WTC11 (cell line): Measurements from ENCODE around the gene ADAMTS9. TPM values are rescaled to one million over a fixed set of nuclear protein-coding genes. Genes with fewer than 3 reads are reported as not detected.

ENCODE experiments used
- ATAC-seq: fragments of 200-7000 bp; cut with Tn5 transposase; 2 replicates; pipeline ENCODE4 v1.10.0; 2021; ENCODE audit warnings: mild to moderate bottlenecking, moderate library complexity
- CTCF ChIA-PET: fragments of 300-600 bp; sonication (Branson Sonifier 250); formaldehyde crosslinking; loops from one replicate; lab custom pipeline; 2021; ENCODE audit warnings: antibody characterized with exemption; lab: Charles Lee
- POLR2A ChIA-PET: fragments of 350-600 bp; sonication (Branson Sonifier 250); formaldehyde crosslinking; loops from one replicate; lab custom pipeline; 2021; ENCODE audit warnings: antibody characterized with exemption; lab: Charles Lee
- DNase-seq: peaks from one replicate; pipeline ENCODE4 v3.0.0; 2021; ENCODE audit warnings: low spot score
- H3K27ac Mint-ChIP-seq: 2 replicates; pipeline ENCODE4 v1.8.0; 2021; ENCODE audit warnings: mixed read lengths
- H3K27me3 Mint-ChIP-seq: 2 replicates; pipeline ENCODE4 v1.8.0; 2021; ENCODE audit warnings: low read depth, mild to moderate bottlenecking, moderate library complexity, mixed read lengths
- H3K36me3 Mint-ChIP-seq: 2 replicates; pipeline ENCODE4 v1.8.0; 2021; ENCODE audit warnings: mixed read lengths
- H3K4me1 Mint-ChIP-seq: 2 replicates; pipeline ENCODE4 v1.8.0; 2022; ENCODE audit warnings: mixed read lengths
- H3K4me3 Mint-ChIP-seq: 2 replicates; pipeline ENCODE4 v1.8.0; 2021; ENCODE audit warnings: mild to moderate bottlenecking, moderate library complexity, mixed read lengths
- H3K9me3 Mint-ChIP-seq: 2 replicates; pipeline ENCODE4 v1.8.0; 2021; ENCODE audit warnings: mixed read lengths
- ARID4B ChIP-seq: sonication (generic); formaldehyde crosslinking; IDR thresholded peaks from 2 replicates; pipeline ENCODE4 v1.8.0; 2023; ENCODE audit warnings: missing genetic modification reagents, mild to moderate bottlenecking, borderline replicate concordance
- CBFB ChIP-seq: sonication (generic); formaldehyde crosslinking; IDR thresholded peaks from 2 replicates; pipeline ENCODE4 v1.8.1; 2022; ENCODE audit warnings: mild to moderate bottlenecking, low read depth, missing genetic modification reagents
- E2F1 ChIP-seq: sonication (generic); formaldehyde crosslinking; IDR thresholded peaks from 2 replicates; pipeline ENCODE4 v1.8.0; 2022; ENCODE audit warnings: mild to moderate bottlenecking, missing genetic modification reagents
- ETV6 ChIP-seq: sonication (generic); formaldehyde crosslinking; IDR thresholded peaks from 2 replicates; pipeline ENCODE4 v1.8.1; 2022; ENCODE audit warnings: mild to moderate bottlenecking, missing genetic modification reagents
- FOXJ3 ChIP-seq: sonication (generic); formaldehyde crosslinking; IDR thresholded peaks from 2 replicates; pipeline ENCODE4 v1.9.0; 2021; ENCODE audit warnings: missing genetic modification reagents, mild to moderate bottlenecking, borderline replicate concordance
- KAT7 ChIP-seq: sonication (generic); formaldehyde crosslinking; IDR thresholded peaks from 2 replicates; pipeline ENCODE4 v1.8.1; 2023; ENCODE audit warnings: missing genetic modification reagents, mild to moderate bottlenecking, borderline replicate concordance
- NFE2L1 ChIP-seq: sonication (generic); formaldehyde crosslinking; IDR thresholded peaks from 2 replicates; pipeline ENCODE4 v1.8.1; 2023; ENCODE audit warnings: missing genetic modification reagents
- NFYB ChIP-seq: sonication (generic); formaldehyde crosslinking; conservative IDR thresholded peaks from 2 replicates; pipeline ENCODE4 v1.8.0; 2022; ENCODE audit warnings: low read depth, missing genetic modification reagents
- PRDM15 ChIP-seq: sonication (generic); formaldehyde crosslinking; IDR thresholded peaks from 2 replicates; pipeline ENCODE4 v1.8.0; 2022; ENCODE audit warnings: missing genetic modification reagents
- RORB ChIP-seq: fragments of 250-450 bp; sonication (Bioruptor Pico); IDR thresholded peaks from 2 replicates; pipeline ENCODE4 v1.9.0; 2021; ENCODE audit warnings: mild to moderate bottlenecking
- SMAD3 ChIP-seq: sonication (generic); formaldehyde crosslinking; IDR thresholded peaks from 2 replicates; pipeline ENCODE4 v1.8.0; 2022; ENCODE audit warnings: missing genetic modification reagents, mild to moderate bottlenecking, borderline replicate concordance
- ZNF121 ChIP-seq: sonication (generic); formaldehyde crosslinking; IDR thresholded peaks from 2 replicates; pipeline ENCODE4 v1.8.0; 2023; ENCODE audit warnings: missing genetic modification reagents
- ZNF219 ChIP-seq: sonication (generic); formaldehyde crosslinking; IDR thresholded peaks from 2 replicates; pipeline ENCODE4 v1.8.0; 2023; ENCODE audit warnings: missing genetic modification reagents, mild to moderate bottlenecking, borderline replicate concordance
- ZNF263 ChIP-seq: sonication (generic); formaldehyde crosslinking; IDR thresholded peaks from 2 replicates; pipeline ENCODE4 v1.8.1; 2022; ENCODE audit warnings: low read depth, mild to moderate bottlenecking, moderate library complexity, missing genetic modification reagents
- ZNF396 ChIP-seq: fragments of 250-450 bp; sonication (Bioruptor Pico); IDR thresholded peaks from 2 replicates; pipeline ENCODE4 v1.8.0; 2021; ENCODE audit warnings: mild to moderate bottlenecking, moderate library complexity, borderline replicate concordance
- total RNA-seq: library from RNA; stranded (reverse); gene quantifications from 3 replicates; pipeline ENCODE4 v1.2.3, GENCODE V29; 2021
- TF ChIP-seq, protein P1 (sequence below): sonication (generic); formaldehyde crosslinking; conservative IDR thresholded peaks from 2 replicates; pipeline ENCODE4 v1.8.1; 2023; ENCODE audit warnings: mild to moderate bottlenecking, low read depth, missing genetic modification reagents, moderate library complexity
- TF ChIP-seq, protein P2 (sequence below): fragments of 250-450 bp; sonication (Bioruptor Pico); IDR thresholded peaks from 2 replicates; pipeline ENCODE4 v1.9.0; 2021; ENCODE audit warnings: mild to moderate bottlenecking

The ADAMTS9 gene
- total RNA-seq, 1 experiment from 2014 or later, result 3.1 TPM

DNA sequence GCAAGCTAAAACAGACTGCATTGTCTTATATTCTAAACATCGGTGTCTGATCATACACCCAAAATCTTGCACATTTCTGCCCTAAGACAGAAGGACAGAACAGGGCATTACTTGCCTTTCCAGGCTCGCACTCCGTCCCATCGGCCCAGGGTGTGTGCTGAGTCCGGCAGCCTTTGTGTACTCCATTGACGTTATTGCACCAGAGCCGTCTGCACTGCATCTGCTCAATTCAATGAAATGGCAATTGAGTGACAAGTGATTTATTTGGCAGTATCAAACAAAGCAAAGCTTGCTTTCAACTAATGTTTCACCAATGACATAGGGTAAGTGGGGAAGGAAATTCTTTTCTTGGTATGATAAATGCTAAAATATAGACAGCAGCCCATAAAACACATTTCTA is 40.0 kb downstream of the ADAMTS9 start:
- Mint-ChIP-seq H3K4me3 (no peak overlapping the region), H3K4me1 (peaks cover 27% of the 10 kb centered on the region), H3K9me3 (peaks cover 9% of the 10 kb centered on the region), H3K27ac (no peak overlapping the region), H3K36me3 (peaks cover 7% of the 10 kb centered on the region; the same call in 1 of the 2 replicates), H3K27me3 (no peaks in the 10 kb centered on the region)
- ChIA-PET POLR2A (no interaction called here), CTCF (no interaction called here)
- TF ChIP-seq ZNF263 (CRISPR knock-in tag) (no peak), PRDM15 (no peak), FOXJ3 (CRISPR knock-in tag) (no peak), CBFB (CRISPR knock-in tag) (no peak), ARID4B (CRISPR knock-in tag) (no peak), NFYB (no peak), ETV6 (CRISPR knock-in tag) (no peak), RORB (CRISPR knock-in tag) (no peak), SMAD3 (no peak), ZNF121 (no peak), E2F1 (CRISPR knock-in tag) (no peak), NFE2L1 (no peak), ZNF396 (CRISPR knock-in tag) (no peak), ZNF219 (CRISPR knock-in tag) (no peak), KAT7 (no peak)
- TF ChIP-seq, protein P1, sequence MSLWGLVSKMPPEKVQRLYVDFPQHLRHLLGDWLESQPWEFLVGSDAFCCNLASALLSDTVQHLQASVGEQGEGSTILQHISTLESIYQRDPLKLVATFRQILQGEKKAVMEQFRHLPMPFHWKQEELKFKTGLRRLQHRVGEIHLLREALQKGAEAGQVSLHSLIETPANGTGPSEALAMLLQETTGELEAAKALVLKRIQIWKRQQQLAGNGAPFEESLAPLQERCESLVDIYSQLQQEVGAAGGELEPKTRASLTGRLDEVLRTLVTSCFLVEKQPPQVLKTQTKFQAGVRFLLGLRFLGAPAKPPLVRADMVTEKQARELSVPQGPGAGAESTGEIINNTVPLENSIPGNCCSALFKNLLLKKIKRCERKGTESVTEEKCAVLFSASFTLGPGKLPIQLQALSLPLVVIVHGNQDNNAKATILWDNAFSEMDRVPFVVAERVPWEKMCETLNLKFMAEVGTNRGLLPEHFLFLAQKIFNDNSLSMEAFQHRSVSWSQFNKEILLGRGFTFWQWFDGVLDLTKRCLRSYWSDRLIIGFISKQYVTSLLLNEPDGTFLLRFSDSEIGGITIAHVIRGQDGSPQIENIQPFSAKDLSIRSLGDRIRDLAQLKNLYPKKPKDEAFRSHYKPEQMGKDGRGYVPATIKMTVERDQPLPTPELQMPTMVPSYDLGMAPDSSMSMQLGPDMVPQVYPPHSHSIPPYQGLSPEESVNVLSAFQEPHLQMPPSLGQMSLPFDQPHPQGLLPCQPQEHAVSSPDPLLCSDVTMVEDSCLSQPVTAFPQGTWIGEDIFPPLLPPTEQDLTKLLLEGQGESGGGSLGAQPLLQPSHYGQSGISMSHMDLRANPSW, result no peak
- TF ChIP-seq, protein P2, sequence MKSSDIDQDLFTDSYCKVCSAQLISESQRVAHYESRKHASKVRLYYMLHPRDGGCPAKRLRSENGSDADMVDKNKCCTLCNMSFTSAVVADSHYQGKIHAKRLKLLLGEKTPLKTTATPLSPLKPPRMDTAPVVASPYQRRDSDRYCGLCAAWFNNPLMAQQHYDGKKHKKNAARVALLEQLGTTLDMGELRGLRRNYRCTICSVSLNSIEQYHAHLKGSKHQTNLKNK (CRISPR knock-in tag), result no peak
- ATAC-seq (no peak), DNase-seq (no peak)
